ENCODE results near the gene APMAP.
A peak's percentile ranks its signal among the peaks of the same experiment; 100 is the strongest.
"Not testable (repeated sequence)": the region's sequence is repeated elsewhere in the genome, so short reads cannot be mapped to it uniquely, and the experiment has no call there.

APMAP gene

DNA sequence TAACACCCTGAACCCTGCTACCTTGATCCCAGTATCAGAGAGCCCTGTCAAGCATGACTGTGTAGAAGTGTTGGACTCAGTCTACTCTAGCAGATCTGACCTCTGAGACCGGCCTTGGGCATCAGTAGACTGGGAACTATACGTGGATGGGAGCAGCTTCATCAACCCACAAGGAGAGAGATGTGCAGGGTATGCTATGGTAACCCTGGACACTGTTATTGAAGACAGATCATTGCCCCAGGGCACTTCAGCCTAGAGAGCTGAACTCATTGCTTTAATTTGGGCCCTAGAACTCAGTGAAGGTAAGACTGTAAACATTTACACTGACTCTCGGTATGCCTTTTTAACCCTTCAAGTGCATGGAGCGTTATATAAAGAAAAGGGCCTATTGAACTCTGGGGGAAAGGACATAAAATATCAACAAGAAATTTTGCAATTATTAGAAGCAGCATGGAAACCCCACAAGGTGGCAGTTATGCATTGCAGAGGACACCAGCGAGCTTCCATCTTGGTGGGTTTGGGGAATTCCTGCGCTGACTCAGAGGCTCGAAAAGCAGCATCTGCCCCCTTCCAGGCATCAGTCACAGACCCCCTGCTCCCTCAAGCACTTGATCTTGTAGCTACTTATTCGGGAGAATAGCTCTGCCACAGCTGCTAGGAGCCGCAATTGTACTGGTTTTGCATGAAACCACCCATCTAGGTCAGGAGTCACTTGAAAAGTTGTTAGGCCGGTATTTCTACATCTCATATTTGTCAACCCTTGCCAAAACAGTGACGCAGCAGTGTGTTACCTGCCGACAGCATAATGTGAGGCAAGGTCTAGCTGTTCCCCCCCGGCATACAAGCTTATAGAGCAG, 62.5 kb downstream of the APMAP start:
- not testable (repeated sequence) for DNase-seq

DNA sequence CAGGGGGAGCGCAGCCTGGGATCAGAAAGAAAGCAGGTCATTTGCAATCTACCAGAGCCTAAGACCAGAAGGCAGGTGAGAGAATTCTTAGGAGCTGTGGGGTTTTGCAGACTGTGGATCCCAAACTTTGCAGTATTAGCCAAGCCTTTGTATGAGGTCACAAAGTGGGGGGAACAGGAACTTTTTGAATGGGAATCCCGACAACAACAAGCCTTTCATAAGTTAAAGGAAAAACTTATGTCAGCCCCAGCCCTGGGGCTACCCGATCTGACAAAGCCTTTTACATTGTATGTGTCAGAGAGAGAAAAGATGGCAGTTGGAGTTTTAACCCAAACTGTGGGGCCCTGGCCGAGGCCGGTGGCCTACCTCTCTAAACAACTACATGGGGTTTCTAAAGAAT, 63.3 kb downstream of the APMAP start:
- not testable (repeated sequence) for DNase-seq

DNA sequence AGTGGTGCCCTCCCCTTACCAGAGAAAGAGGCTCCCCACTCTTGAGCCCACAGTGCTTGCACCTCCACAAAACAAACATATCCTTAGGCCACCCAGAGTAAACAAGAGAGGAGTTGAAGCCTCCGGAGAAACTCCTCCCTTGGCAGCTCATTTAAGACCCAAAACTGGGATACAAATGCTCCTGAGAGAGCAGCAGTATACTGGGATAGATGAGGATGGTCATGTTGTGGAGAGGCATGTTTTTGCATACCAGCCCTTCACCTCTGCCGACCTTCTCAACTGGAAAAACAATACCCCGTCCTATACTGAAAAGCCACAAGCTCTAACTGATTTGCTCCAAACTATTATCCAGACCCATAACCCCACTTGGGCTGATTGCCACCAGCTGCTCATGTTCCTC, 71.8 kb downstream of the APMAP start:
- DNase-seq: not testable (repeated sequence)

DNA sequence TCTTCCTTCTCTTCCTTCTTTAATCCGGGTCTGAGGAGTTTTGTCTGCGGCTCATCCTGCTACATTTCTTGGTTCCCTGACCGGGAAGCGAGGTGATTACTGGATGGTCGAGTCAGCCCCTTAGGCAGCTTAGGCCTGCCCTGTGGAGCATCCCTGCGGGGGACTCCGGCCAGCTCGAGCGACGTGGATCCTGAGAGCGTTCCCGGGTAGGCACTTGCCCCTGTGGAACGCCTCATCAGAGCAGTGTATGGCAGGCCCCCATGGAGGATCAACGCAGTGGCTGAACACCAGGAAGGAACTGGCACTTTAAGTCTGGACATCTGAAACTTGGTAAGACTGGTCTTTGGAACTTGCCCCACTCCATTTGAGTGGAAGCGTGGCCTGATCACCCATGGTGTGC, 72.9 kb downstream of the APMAP start:
- not testable (repeated sequence) for DNase-seq

DNA sequence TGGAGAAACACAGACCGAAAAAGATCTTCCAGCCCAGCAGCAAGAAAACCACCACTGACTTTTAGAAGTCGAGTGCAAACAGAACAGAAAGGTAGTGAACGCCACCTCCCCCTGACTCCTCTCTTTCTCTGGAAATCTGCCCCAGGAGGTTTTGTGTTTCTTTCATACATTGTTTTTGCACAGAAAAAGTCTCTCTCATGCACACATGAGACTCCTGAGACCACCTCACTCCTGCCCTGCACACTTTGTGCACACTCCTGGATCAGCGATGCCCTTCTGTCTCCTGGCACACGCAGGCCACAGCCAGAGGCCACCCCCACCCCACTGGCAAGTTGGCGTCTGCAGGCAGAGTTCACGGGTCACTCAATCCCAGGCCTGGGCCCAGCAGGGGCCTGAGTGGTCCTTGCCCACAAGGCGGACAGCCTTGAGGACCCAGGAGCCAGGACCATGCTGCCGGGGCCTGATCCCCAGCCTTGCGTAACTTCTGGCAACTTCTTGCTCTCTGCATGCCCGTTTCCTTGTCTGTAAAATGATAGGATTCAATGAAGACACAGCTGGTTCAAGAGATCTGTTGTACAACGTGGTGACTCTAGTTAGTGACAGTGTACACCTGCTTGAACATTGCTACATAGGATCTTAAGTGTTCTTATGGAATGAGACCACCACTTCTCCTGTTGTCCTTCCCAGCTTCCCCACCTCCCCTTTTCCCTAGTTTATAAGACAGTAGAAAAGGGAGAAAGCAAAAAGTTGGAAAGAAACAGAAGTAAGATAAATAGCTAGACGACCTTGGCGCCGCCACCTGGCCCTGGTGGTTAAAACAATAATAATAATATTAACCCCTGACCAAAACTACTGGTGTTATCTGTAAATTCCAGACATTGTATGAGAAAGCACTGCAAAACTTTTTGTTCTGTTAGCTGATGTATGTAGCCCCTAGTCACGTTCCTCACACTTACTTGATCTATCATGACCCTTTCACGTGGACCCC, 73.7 kb downstream of the APMAP start:
- no peak for DNase-seq

DNA sequence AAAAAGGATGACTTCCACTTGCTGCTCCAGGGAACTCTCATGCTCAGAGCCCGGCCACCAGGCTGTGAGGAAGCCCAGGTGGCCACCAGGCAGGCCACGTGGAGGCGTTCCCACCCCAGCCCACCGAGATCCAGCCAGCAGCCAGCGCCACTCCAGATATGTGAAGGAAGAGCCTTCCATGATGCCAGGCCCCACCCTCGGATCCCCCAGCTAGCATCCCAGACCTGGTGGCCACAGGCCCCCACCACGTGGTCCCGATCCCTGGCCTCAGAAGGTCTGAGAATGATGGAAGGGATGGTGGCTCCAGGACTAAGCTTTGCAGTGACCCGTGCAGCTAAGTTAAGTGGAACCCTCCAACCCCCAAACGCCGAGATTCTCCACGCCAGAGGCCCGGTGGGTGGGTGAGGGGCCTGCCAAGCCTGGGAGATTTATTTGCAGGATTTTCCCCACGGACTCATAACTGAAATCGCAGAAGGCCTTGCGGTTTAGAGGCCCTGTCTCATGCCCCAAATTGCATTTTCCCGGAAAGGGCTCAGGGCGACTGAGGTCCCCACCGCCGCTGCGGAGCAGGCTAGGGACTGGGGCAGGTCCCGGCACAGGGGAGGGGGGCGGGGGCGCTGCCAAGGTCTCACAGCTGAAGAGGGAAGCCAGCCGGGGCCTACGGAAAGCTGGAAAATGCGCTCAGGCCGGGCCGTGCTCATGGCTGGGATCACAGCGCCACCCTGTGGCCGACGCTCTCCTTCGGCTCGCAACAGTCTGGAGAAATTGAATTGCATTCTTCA, 74.6 kb downstream of the APMAP start:
- DNase-seq: peak; percentile 48

DNA sequence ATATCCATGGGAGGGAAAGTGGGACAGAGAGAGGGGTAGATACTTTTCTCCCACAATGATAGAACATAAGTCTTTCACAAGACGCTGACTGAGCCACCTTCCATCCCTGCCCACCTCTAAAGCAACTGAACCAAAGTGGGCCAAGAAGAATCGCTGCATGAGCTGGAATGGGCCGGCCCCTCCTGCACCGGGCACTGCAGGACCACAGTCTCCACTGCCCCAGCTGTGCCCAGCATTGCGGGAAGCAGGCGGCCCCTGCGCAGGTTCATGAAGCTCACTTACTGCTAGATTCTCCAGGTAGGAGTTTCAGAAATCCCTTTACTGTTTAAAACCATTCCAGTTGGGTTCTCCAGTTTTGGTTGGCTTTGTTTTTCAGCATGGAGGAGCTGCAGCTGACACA, 75.5 kb downstream of the APMAP start:
- no peak for DNase-seq

DNA sequence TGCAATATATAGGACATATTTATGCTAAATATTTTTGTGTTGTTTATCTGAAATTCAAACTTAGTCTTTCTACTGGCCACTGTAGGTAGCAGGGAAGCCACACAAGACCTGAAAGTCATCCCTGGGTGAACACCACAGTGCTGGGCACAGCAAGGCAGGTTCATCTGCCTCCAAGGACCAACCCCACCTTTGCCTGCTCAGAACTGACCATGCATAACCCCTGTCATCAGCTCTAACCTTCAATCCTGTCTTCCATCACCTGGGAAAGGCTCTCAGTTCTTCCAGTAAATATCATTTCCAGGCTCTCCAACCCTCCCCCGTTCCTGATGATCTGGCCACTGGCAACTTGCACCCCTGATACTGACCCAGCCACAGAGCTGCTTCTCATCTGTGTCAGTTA, 76.1 kb downstream of the APMAP start:
- DNase-seq: no peak

DNA sequence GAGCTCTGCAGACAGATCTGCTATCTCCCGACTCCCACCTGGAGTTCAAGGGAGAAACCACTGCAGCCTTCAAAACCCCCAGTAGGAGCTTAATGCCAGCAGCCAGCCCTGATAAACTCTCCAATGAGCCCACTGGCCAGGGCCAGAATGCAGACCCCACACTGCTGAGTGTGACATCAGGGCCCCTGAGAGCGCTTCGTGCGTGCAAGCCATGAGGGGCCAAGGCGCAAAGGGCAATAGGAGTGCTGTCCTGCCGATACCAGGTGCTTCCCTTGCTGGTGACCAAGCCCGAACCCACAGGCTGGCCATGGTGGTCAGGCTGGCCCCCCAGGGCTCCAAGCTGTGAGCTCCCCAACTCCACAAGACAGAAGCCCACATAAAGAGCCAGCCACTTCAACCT, 76.7 kb downstream of the APMAP start:
- no peak for DNase-seq

DNA sequence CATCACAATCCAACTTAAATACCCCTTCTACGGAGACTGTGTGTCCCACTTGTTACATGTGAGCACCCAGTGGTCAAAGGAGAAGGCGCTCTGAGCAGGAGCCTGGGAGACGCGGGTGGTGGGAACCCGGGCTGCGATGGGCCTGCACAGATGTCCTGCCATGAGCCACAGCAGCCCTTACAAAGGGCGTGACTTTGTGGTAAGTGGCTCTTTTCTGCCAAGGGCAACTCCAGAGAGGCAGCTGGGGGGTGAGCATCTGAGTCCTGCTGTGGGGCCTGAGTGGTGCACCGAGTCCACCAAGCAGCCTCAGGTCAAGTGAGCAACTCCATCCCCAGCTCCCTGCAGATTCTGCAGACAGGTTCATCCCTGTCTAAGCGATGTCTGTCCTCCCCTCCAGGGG, 77.1 kb downstream of the APMAP start:
- DNase-seq: no peak

DNA sequence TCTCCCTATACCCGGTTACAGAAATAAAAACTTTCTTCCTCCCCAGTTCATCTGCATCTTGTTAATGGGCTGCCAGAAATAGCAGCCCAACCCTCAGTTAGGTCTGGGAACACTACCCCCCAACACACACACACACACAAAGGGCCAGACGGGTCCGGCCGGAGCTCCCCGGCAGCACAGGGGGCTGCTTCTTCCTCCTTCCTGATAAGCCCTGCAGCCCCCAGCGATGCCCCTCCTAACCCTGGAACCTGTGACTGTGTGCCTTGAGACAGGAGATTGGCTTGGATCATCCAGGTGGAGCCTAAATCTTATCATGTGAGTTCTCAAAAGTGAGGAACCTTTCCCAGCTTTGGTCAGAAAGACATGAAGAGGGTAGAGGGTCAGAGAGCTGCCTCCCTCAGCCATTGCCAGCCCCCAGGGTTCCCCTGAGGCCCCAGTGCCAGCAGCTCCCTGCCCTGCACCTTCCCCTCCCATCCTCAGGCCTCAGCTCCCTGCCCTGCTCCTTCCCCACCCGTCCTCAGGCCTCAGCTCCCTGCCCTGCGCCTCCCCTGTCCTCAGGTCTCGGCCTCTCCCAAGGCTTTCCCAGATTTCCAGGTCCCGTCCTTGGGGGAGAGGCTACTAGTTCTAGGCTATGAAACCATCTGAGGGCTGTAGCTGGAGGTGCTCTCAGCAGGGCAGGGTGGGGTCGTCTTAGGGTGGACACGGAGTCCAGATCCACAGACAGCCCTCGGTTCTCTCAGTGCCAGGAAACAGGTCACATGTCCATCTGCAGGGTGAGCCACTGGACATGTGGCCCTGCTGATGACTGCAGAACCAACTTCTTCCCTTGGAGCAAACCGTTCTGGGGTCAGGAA, 77.9 kb downstream of the APMAP start:
- no peak for DNase-seq

DNA sequence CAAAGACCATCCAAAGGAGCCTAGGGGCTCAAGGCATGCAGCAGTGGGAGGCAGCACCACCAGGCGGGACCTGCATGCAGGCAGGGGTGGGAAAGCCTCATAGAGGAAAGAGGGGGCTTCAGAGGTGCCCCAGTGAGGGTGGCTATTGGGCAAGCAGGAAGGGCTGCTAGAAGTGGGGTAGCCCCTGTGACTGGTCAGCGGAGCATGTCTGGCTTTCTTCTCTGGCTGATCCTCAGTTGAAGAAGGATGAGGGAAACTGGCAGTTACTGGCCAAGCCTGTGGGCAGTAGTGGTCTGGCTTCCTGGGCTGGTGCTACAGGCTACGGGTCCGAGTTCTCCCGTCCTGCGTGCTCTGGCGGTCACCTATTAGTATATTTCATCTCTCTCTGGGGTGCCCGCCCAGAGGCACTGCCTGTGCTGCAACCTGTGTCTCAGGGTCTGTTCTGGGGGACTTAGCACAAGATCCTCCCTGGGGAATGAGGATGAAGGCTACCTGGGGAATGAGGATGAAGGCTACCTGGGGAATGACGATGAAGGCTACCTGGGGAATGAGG, 79.4 kb downstream of the APMAP start:
- DNase-seq: no peak
